GM23248 (cell line): ENCODE data around the gene RNFT2. TPM values are rescaled to one million over a fixed set of nuclear protein-coding genes. Genes with fewer than 3 reads are reported as not detected.

ENCODE experiments used
- DNase-seq: peaks from one replicate; pipeline ENCODE4 v3.0.0-alpha.2; 2015
- H2AFZ ChIP-seq: fragments of 200-600 bp; sonication (generic); 2 replicates; pipeline ENCODE4 v1.6.1; 2016; ENCODE audit warnings: antibody characterized with exemption
- H3F3A ChIP-seq: fragments of 200-600 bp; sonication (generic); 2 replicates; pipeline ENCODE4 v1.6.1; 2016; ENCODE audit warnings: mild to moderate bottlenecking, antibody characterized with exemption, mixed run types; ENCODE audit not compliant: insufficient read depth
- H3K27ac ChIP-seq: fragments of 200-600 bp; sonication (generic); 2 replicates; pipeline ENCODE4 v1.5.1; 2016; ENCODE audit warnings: mild to moderate bottlenecking
- H3K27me3 ChIP-seq: fragments of 200-600 bp; sonication (generic); replicated peaks from 2 replicates; pipeline ENCODE4 v1.6.1; 2016; ENCODE audit warnings: mild to moderate bottlenecking; ENCODE audit not compliant: insufficient read depth
- H3K36me3 ChIP-seq: fragments of 200-600 bp; sonication (generic); 2 replicates; pipeline ENCODE4 v1.6.1; 2016; ENCODE audit warnings: low read depth, mild to moderate bottlenecking
- H3K4me1 ChIP-seq: fragments of 200-600 bp; sonication (generic); 2 replicates; pipeline ENCODE4 v1.6.1; 2016; ENCODE audit warnings: mild to moderate bottlenecking; ENCODE audit not compliant: insufficient read depth
- H3K4me2 ChIP-seq: fragments of 200-600 bp; sonication (generic); one replicate; pipeline ENCODE4 v1.6.1; 2016; ENCODE audit warnings: mild to moderate bottlenecking; ENCODE audit not compliant: unreplicated experiment
- H3K4me3 ChIP-seq: fragments of 200-600 bp; sonication (generic); 2 replicates; pipeline ENCODE4 v1.5.1; 2016; ENCODE audit warnings: mild to moderate bottlenecking
- H3K79me2 ChIP-seq: fragments of 200-600 bp; sonication (generic); 2 replicates; pipeline ENCODE4 v1.6.1; 2016; ENCODE audit warnings: mild to moderate bottlenecking; ENCODE audit not compliant: insufficient read depth
- H3K9ac ChIP-seq: fragments of 200-600 bp; sonication (generic); 2 replicates; pipeline ENCODE4 v1.6.1; 2016; ENCODE audit warnings: mild to moderate bottlenecking
- H3K9me2 ChIP-seq: fragments of 200-600 bp; sonication (generic); 2 replicates; pipeline ENCODE4 v1.6.1; 2016; ENCODE audit warnings: mixed run types, mild to moderate bottlenecking, moderate library complexity; ENCODE audit not compliant: insufficient read depth
- H3K9me3 ChIP-seq: fragments of 200-600 bp; sonication (generic); one replicate; pipeline ENCODE4 v1.6.1; 2017; ENCODE audit warnings: low read depth
- H4K20me1 ChIP-seq: fragments of 200-600 bp; sonication (generic); 2 replicates; pipeline ENCODE4 v1.6.0; 2016; ENCODE audit not compliant: insufficient read depth
- EZH2 ChIP-seq: fragments of 200-600 bp; sonication (generic); IDR thresholded peaks from 2 replicates; pipeline ENCODE4 v1.6.1; 2018; ENCODE audit warnings: antibody characterized with exemption, mild to moderate bottlenecking; ENCODE audit not compliant: insufficient read depth, poor library complexity, severe bottlenecking
- EZH2phosphoT487 ChIP-seq: fragments of 200-600 bp; sonication (generic); IDR thresholded peaks from 2 replicates; pipeline ENCODE4 v1.6.1; 2018; ENCODE audit warnings: antibody characterized with exemption, moderate library complexity, mild to moderate bottlenecking, low read depth; ENCODE audit not compliant: insufficient read depth
- WGBS, 2 experiments: methylation state at CpG; one replicate each; pipeline ENCODE4 v1.1.6; 2015 to 2017; ENCODE audit warnings: low lambda C conversion rate in 2 of 2, low coverage in 1 of 2; ENCODE audit errors: missing lambda C conversion rate in 2 of 2; 5-methylcytosine and 5-hydroxymethylcytosine counted together
- in situ Hi-C: fragments of 300-500 bp; cut with MboI; formaldehyde crosslinking; loops from 2 replicates; pipeline ENCODE4 v1.15.0; 2020
- polyA plus RNA-seq: library from polyadenylated mRNA; unstranded; fragments of >200 nt; fragmentation: Nextera tagmentation; extraction: Ambion mirVana; gene quantifications from 2 replicates; pipeline ENCODE4 v1.2.1, GENCODE V29; 2016
- total RNA-seq: library from RNA; depleted of rRNA; stranded (reverse); fragments of >200 nt; shearing (Covaris generic); gene quantifications from 2 replicates; pipeline ENCODE4 v1.2.3, GENCODE V29; 2014

RNFT2 gene
- total and polyA plus RNA-seq, 2 experiments from 2014 or later = 0.24 to 0.43 TPM

DNA sequence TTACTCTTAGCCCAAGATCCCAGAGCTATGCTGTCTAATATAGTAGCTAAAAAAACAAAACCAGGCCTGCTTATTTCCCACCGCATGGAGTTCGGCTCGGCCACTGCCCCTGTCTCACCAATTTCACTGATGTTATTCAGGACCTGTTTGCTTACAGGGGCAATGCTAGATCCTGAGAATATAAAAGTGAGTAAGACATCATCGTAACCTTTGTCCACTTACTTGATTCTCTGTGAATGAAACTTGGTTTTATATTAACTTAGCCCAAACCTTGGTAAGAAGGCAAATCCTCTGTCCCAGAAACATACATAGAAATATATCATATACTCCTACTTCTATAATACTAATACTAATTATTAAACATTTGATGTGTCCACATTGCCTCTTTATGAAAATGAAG lies 56.6 kb downstream of the RNFT2 start:
- Histone ChIP-seq H3K36me3 (no peaks in the 10 kb centered on the region), H3K9ac (no peak overlapping the region), H3K27ac (no peak overlapping the region), H3K4me3 (no peak overlapping the region), H3K4me2 (no peak overlapping the region), H3K9me2 (no peaks in the 10 kb centered on the region), H3K79me2 (no peaks in the 10 kb centered on the region), H3K9me3 (no peaks in the 10 kb centered on the region), H3F3A (no peaks in the 10 kb centered on the region), H3K4me1 (no peaks in the 10 kb centered on the region), H2AFZ (no peak overlapping the region), H3K27me3 (0 out of 2 replicates have a peak, but pooled peaks cover 5% of the 10 kb centered on the region), H4K20me1 (no peaks in the 10 kb centered on the region)
- TF ChIP-seq EZH2phosphoT487 (no peak), EZH2 (no peak)
- no peak for DNase-seq
- in situ Hi-C loops = no loop called here
- WGBS, 2 experiments = 55 to 64% methylated on average over 4 of the region's 4 CpGs

- no peak overlapping the region for H2AFZ ChIP-seq
- in situ Hi-C loops = no loop called here
- H3F3A ChIP-seq = no peaks in the 10 kb centered on the region
- no peak overlapping the region for H3K9ac ChIP-seq
- 59 to 77% methylated on average over 5 to 6 of the region's 6 CpGs for WGBS, 2 experiments
- no peak overlapping the region for H3K27ac ChIP-seq
- no peak for DNase-seq
- H3K4me1 ChIP-seq = no peaks in the 10 kb centered on the region
- no peak overlapping the region for H3K4me3 ChIP-seq
- H4K20me1 ChIP-seq = no peaks in the 10 kb centered on the region
- H3K27me3 ChIP-seq = 0 out of 2 replicates have a peak, but pooled peaks cover 5% of the 10 kb centered on the region
- TF ChIP-seq EZH2phosphoT487 (no peak), EZH2 (no peak)
- H3K79me2 ChIP-seq = no peaks in the 10 kb centered on the region
- no peak overlapping the region for H3K4me2 ChIP-seq
- H3K9me2 ChIP-seq = no peaks in the 10 kb centered on the region
- no peaks in the 10 kb centered on the region for H3K9me3 ChIP-seq
- no peaks in the 10 kb centered on the region for H3K36me3 ChIP-seq
Observed at GRCh38 chr12:116797885-116798284, 59.8 kb downstream of the RNFT2 start.

- no peaks in the 10 kb centered on the region for H3K79me2 ChIP-seq
- H3K4me1 ChIP-seq = no peaks in the 10 kb centered on the region
- 0 out of 2 replicates have a peak, but pooled peaks cover 5% of the 10 kb centered on the region for H3K27me3 ChIP-seq
- TF ChIP-seq EZH2phosphoT487 = no peak
- TF ChIP-seq EZH2 = no peak
- 67 to 72% methylated on average over 4 of the region's 4 CpGs for WGBS, 2 experiments
- H3F3A ChIP-seq = no peaks in the 10 kb centered on the region
- no peak overlapping the region for H3K9ac ChIP-seq
- H2AFZ ChIP-seq = no peak overlapping the region
- H3K4me3 ChIP-seq = no peak overlapping the region
- no peaks in the 10 kb centered on the region for H3K36me3 ChIP-seq
- H3K9me3 ChIP-seq = no peaks in the 10 kb centered on the region
- no peak overlapping the region for H3K4me2 ChIP-seq
- no peaks in the 10 kb centered on the region for H3K9me2 ChIP-seq
- no peak for DNase-seq
- no peak overlapping the region for H3K27ac ChIP-seq
- no peaks in the 10 kb centered on the region for H4K20me1 ChIP-seq
- in situ Hi-C loops = no loop called here
Observed at GRCh38 chr12:116798719-116799118, 60.6 kb downstream of the RNFT2 start.

DNA sequence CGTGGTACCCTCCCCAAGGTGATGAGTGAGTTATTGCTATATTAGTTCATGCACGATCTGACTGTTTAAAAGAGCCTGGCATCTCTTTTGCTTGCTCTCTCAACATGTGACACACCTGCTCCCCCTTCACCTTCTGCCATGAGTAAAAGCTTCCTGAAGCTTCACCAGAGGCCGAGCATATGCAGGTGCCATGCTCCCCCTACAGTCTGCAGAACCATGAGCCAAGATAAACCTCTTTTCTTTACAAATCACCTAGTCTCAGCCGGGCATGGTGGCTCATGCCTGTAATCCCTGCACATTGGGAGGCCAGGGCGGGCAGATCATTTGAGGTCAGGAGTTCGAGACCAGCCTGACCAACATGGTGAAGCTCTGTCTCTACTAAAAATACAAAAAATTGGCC lies 61.8 kb downstream of the RNFT2 start:
- Histone ChIP-seq H2AFZ (no peak overlapping the region), H3K4me2 (no peak overlapping the region), H3K36me3 (no peaks in the 10 kb centered on the region), H3K79me2 (no peaks in the 10 kb centered on the region), H3K9ac (no peak overlapping the region), H4K20me1 (no peaks in the 10 kb centered on the region), H3K9me3 (no peaks in the 10 kb centered on the region), H3K4me3 (no peak overlapping the region), H3K27ac (no peak overlapping the region), H3K27me3 (0 out of 2 replicates have a peak, but pooled peaks cover 5% of the 10 kb centered on the region), H3F3A (no peaks in the 10 kb centered on the region), H3K9me2 (no peaks in the 10 kb centered on the region), H3K4me1 (no peaks in the 10 kb centered on the region)
- DNase-seq = no peak
- TF ChIP-seq EZH2phosphoT487 (no peak), EZH2 (no peak)
- 50 to 62% methylated on average over 6 of the region's 6 CpGs for WGBS, 2 experiments
- in situ Hi-C loops = no loop called here

DNA sequence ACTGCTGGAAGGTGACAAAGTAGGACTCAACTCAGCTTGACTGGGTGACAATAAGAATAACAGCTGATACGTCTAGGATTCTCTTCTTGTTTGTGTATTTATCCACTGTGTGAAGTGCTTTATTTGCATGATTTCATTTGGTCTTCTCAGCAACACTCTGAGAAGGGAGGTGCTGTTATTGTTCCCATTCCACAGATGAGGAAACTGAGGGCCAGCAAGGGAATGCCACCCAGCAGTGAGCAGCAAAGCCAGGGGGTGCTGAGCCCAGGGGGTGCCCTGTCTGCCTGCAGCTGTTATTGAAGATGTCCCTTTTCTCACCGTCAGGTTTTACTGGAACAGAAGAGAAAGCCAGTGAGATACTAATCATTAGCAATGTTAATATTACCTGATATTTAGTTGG lies 62.8 kb downstream of the RNFT2 start:
- in situ Hi-C loops = no loop called here
- no peaks in the 10 kb centered on the region for H3K79me2 ChIP-seq
- no peak for DNase-seq
- no peaks in the 10 kb centered on the region for H3K36me3 ChIP-seq
- H3K9me2 ChIP-seq = no peaks in the 10 kb centered on the region
- no peak overlapping the region for H3K9ac ChIP-seq
- no peaks in the 10 kb centered on the region for H4K20me1 ChIP-seq
- no peak for TF ChIP-seq EZH2
- TF ChIP-seq EZH2phosphoT487 = no peak
- 14 to 20% methylated on average over 2 of the region's 2 CpGs for WGBS, 2 experiments
- no peak overlapping the region for H3K27ac ChIP-seq
- no peak overlapping the region for H2AFZ ChIP-seq
- H3K4me3 ChIP-seq = no peak overlapping the region
- no peaks in the 10 kb centered on the region for H3K9me3 ChIP-seq
- no peaks in the 10 kb centered on the region for H3K4me1 ChIP-seq
- H3F3A ChIP-seq = no peaks in the 10 kb centered on the region
- H3K27me3 ChIP-seq = no peaks in the 10 kb centered on the region
- H3K4me2 ChIP-seq = no peak overlapping the region
